H1 (cell line): ENCODE results near the gene DTD1. TPM values are rescaled to one million over a fixed set of nuclear protein-coding genes. Genes with fewer than 3 reads are reported as not detected.

Experiments used
- ATF3 ChIP-seq: IDR thresholded peaks from 2 replicates; pipeline ENCODE4 v1.6.1; 2011; ENCODE audit warnings: low read depth, mild to moderate bottlenecking, low read length; ENCODE audit not compliant: insufficient read depth
- EP300 ChIP-seq, 2 experiments: IDR thresholded peaks; 1 replicate in 1 of 2; 2 replicates in 1 of 2; pipeline ENCODE4 v1.6.1; 2011 to 2012; ENCODE audit warnings: low read depth in 2 of 2, low read length in 2 of 2, mild to moderate bottlenecking in 2 of 2, borderline replicate concordance in 1 of 2, inconsistent platforms in 1 of 2, moderate library complexity in 1 of 2
- POU5F1 ChIP-seq: IDR thresholded peaks from 2 replicates; pipeline ENCODE4 v1.6.1; 2011; ENCODE audit warnings: low read depth, mild to moderate bottlenecking, low read length, moderate library complexity
- ZNF274 ChIP-seq: IDR thresholded peaks from 2 replicates; pipeline ENCODE4 v1.7.0; 2012; ENCODE audit warnings: low read length, borderline replicate concordance; ENCODE audit errors: extremely low read depth
- polyA plus RNA-seq, 7 experiments: library from polyadenylated mRNA; depleted of rRNA in 3 of 7; stranded (reverse) in 5 of 7; unstranded in 2 of 7; fragments of >200 nt in 5 of 7; fragments of 200-250 nt in 2 of 7; gene quantifications; 1 replicate in 5 of 7; 2 replicates in 1 of 7; 4 replicates in 1 of 7; pipeline versions ENCODE4 v1.2.1 to v1.2.3, GENCODE V29; 2011 to 2013; ENCODE audit warnings: missing spikeins in 2 of 7, mixed read lengths in 2 of 7
- total RNA-seq: library from RNA; stranded (reverse); fragmentation: NEBNext Ultra II Directional; extraction: Animal tissue kit (Norgen Biotek cat#: 25700); gene quantifications from 2 replicates; pipeline ENCODE4 v1.2.1, GENCODE V29; 2021

The DTD1 gene
- total and polyA plus RNA-seq, 2 of the 8 experiments (the other 6 are each of a cell fraction or from before 2014, with no cell fraction given): 49.7 to 66.6 TPM

DNA sequence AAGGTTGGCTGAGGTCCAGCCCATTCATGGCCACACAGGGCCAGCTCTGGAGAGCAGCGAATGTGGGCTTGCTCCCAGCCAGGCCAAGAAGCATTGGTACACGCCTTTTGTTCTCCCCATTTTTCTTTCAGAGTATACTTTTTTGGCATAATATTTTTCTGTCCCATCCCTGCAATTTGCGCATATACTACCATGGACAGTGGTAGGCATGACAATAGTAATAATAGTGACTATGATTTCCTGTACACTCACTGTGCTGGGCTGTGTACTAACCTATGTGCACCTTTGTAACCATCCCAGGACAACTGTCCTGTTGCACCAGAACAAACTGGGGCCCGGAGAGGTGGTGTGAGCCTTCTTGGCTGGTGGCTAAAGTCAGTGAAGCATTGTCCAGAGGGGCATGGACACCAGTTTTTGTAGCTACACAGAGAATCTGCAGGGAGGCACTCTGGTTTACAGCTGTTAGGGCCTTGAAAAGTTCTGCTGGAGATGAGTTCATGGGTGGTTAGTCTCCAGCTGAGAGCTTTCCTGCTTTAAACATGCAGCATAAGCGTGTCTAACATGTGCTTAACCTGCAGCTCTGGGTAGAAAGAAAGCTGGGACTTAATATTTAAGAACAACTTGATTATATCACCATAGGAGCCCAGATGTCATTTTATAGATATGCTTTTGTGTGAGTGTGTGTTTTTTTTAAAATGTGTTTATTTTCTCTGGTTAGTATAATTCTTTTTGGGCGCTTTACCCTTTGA lies 38.2 kb downstream of the DTD1 start (continued):
- TF ChIP-seq ZNF274 (no peak), EP300 (IDR thresholded peaks at IDR 0.05; ENCODE audit: borderline replicate concordance in 1 of 2, low read depth in 2 of 2, low read length in 2 of 2) (no peak), ATF3 (no peak), POU5F1 (no peak)
